ENCODE data around the gene MYO1B.

Gene MYO1B

DNA sequence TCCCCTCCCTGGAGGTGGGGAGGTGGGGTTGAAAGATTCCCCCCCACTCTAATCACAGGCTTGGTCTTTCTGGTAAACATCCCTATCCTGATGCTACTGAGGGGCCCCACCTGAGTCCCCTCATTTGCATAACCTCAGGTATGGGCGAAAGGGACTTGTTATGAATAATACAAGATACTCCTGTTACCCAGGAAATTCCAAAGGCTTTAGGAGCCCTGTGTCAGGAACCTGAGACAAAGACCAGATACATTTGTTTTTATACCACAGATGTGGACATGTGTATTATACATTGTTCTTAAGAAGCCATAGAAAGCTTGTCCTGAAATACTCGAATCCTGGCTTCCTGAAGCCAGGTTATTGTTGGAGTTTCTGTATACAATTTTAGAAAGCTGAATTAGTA lies 62.8 kb downstream of the MYO1B start:
- H3K4me3 ChIP-seq (ENCODE audit: low read depth, low read length), result no peak overlapping the region
- TF ChIP-seq, protein P1, sequence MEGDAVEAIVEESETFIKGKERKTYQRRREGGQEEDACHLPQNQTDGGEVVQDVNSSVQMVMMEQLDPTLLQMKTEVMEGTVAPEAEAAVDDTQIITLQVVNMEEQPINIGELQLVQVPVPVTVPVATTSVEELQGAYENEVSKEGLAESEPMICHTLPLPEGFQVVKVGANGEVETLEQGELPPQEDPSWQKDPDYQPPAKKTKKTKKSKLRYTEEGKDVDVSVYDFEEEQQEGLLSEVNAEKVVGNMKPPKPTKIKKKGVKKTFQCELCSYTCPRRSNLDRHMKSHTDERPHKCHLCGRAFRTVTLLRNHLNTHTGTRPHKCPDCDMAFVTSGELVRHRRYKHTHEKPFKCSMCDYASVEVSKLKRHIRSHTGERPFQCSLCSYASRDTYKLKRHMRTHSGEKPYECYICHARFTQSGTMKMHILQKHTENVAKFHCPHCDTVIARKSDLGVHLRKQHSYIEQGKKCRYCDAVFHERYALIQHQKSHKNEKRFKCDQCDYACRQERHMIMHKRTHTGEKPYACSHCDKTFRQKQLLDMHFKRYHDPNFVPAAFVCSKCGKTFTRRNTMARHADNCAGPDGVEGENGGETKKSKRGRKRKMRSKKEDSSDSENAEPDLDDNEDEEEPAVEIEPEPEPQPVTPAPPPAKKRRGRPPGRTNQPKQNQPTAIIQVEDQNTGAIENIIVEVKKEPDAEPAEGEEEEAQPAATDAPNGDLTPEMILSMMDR (IDR thresholded peaks at IDR 0.05; ENCODE audit: low read depth, low read length, missing control alignments), result no peak
- no peak for DNase-seq (ENCODE audit: low read depth)

DNA sequence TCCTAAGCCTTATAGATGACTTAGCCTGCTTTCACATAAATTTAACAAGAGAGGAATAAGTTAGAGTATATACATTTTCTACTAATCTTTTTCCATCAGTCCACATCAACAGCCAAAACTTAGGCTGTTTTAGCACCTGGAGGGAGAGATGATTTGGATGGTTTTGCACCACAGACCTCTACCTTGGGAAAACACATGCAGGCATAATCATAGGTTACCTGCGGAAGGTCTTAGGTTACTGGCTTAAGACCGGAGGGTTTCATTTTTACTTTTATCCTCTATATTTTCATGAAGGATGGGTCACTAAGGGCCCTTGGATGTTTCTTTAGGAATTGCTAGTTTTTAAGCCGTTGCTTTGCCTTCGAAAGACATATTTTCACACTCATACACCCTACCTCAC lies 66.0 kb downstream of the MYO1B start:
- TF ChIP-seq, protein P1 (IDR thresholded peaks at IDR 0.05; ENCODE audit: low read depth, low read length, missing control alignments), result no peak
- DNase-seq (ENCODE audit: low read depth), result no peak
- no peak overlapping the region for H3K4me3 ChIP-seq (ENCODE audit: low read depth, low read length)

GRCh38 chr2:191311627-191312026 lies 66.4 kb downstream of the MYO1B start:
- DNase-seq (ENCODE audit: low read depth), result no peak
- H3K4me3 ChIP-seq (ENCODE audit: low read depth, low read length), result no peak overlapping the region
- TF ChIP-seq, protein P1 (IDR thresholded peaks at IDR 0.05; ENCODE audit: low read depth, low read length, missing control alignments), result no peak

DNA sequence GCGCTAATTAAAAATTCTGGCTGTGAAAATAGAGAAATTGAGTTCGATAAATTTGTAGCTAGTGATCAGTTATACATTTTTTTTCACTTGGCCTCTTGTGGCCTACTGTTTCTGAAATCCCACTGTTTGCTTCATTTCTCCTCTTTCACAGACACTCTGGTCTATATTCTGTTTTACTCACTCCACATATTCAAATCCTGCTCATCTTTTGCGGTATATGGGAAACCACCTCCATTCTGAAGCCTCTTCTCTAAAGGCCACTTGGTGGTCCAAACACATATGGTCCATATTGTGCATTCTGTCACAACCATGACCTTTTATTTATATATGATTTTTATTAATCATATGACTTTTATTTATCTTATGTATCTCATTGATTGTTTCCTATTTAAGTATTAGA lies 67.0 kb downstream of the MYO1B start:
- no peak overlapping the region for H3K4me3 ChIP-seq (ENCODE audit: low read depth, low read length)
- no peak for DNase-seq (ENCODE audit: low read depth)
- TF ChIP-seq, protein P1 (IDR thresholded peaks at IDR 0.05; ENCODE audit: low read depth, low read length, missing control alignments), result no peak

GRCh38 chr2:191312662-191313061 lies 67.5 kb downstream of the MYO1B start:
- H3K4me3 ChIP-seq (ENCODE audit: low read depth, low read length), result no peak overlapping the region
- TF ChIP-seq, protein P1 (IDR thresholded peaks at IDR 0.05; ENCODE audit: low read depth, low read length, missing control alignments), result no peak

GRCh38 chr2:191314697-191315364 lies 69.6 kb downstream of the MYO1B start:
- H3K4me3 ChIP-seq (ENCODE audit: low read depth, low read length), result no peak overlapping the region
- TF ChIP-seq, protein P1 (IDR thresholded peaks at IDR 0.05; ENCODE audit: low read depth, low read length, missing control alignments), result no peak
- no peak for DNase-seq (ENCODE audit: low read depth)

More at GRCh38 chr2:191312662-191313061, 67.5 kb downstream of the MYO1B start:
- no peak for DNase-seq (ENCODE audit: low read depth)

DNA sequence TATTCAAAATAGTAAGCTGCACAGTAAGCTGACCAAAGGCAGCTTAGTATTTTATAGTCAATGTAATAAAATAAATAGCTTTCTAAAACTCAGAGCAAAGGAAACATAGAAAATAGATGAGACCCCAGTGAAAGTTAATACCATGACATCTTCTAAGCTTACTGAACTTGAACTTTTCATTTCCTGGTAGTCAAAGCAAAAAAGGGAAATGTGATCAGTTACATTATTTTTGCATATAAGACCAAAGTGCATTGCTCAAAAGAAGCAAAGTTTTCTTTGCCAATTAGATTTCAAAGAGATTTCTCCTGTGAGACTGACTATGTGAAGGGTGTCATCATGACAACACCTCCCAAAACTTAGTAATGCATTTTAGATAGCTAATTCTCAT lies 70.2 kb downstream of the MYO1B start:
- no peak overlapping the region for H3K4me3 ChIP-seq (ENCODE audit: low read depth, low read length)
- TF ChIP-seq, protein P1 (IDR thresholded peaks at IDR 0.05; ENCODE audit: low read depth, low read length, missing control alignments), result no peak
- no peak for DNase-seq (ENCODE audit: low read depth)
